RWPE2 (cell line): ENCODE data around the gene SRC.

Experiments used
- ATAC-seq: fragments of 200-7000 bp; cut with Tn5 transposase; 3 replicates; pipeline ENCODE4 v1.9.1; 2021; ENCODE audit warnings: low read depth
- DNase-seq: peaks from one replicate; pipeline ENCODE4 v3.0.0-alpha.2; 2020; ENCODE audit warnings: low spot score
- H3K27ac ChIP-seq: fragments of 450-650 bp; 2 replicates; pipeline ENCODE4 v1.5.1; 2017; ENCODE audit warnings: mild to moderate bottlenecking; ENCODE audit not compliant: poor library complexity, severe bottlenecking
- H3K27me3 ChIP-seq: fragments of 250-450 bp; sonication (Bioruptor Pico); 2 replicates; pipeline ENCODE4 v1.5.1; 2021; ENCODE audit warnings: mild to moderate bottlenecking, moderate library complexity; ENCODE audit not compliant: insufficient read depth, poor library complexity, severe bottlenecking
- H3K36me3 ChIP-seq: fragments of 250-450 bp; sonication (Bioruptor Pico); 2 replicates; pipeline ENCODE4 v1.5.1; 2020; ENCODE audit warnings: low read depth, mild to moderate bottlenecking, moderate library complexity
- H3K4me1 ChIP-seq: fragments of 250-450 bp; sonication (Bioruptor Pico); 2 replicates; pipeline ENCODE4 v1.5.1; 2021; ENCODE audit warnings: mild to moderate bottlenecking, moderate library complexity; ENCODE audit not compliant: insufficient read depth, poor library complexity, severe bottlenecking
- H3K4me3 ChIP-seq: fragments of 250-450 bp; sonication (Bioruptor Pico); 2 replicates; pipeline ENCODE4 v1.5.1; 2021; ENCODE audit warnings: mild to moderate bottlenecking, moderate library complexity; ENCODE audit not compliant: severe bottlenecking
- H3K9me3 ChIP-seq: fragments of 250-450 bp; sonication (Bioruptor Pico); 2 replicates; pipeline ENCODE4 v1.5.1; 2021; ENCODE audit warnings: mild to moderate bottlenecking, moderate library complexity; ENCODE audit not compliant: severe bottlenecking
- CTCF ChIP-seq: fragments of 450-650 bp; IDR thresholded peaks from one replicate; pipeline ENCODE4 v1.5.1; 2017; ENCODE audit warnings: mild to moderate bottlenecking, moderate library complexity; ENCODE audit not compliant: poor library complexity, severe bottlenecking

SRC gene

GRCh38 chr20:37432606-37433005 lies 86.7 kb downstream of the SRC start:
- TF ChIP-seq CTCF, result no peak
- H3K4me1 ChIP-seq, result no peaks in the 10 kb centered on the region
- DNase-seq, result no peak
- H3K27me3 ChIP-seq, result peaks cover 16% of the 10 kb centered on the region
- H3K36me3 ChIP-seq, result no peaks in the 10 kb centered on the region
- H3K9me3 ChIP-seq, result no peaks in the 10 kb centered on the region
- ATAC-seq, result no peak
- H3K4me3 ChIP-seq, result no peak overlapping the region
- H3K27ac ChIP-seq, result no peak overlapping the region

- Histone ChIP-seq H3K36me3 (no peaks in the 10 kb centered on the region), H3K4me1 (no peaks in the 10 kb centered on the region), H3K27ac (no peak overlapping the region), H3K9me3 (no peaks in the 10 kb centered on the region), H3K27me3 (peaks cover 12% of the 10 kb centered on the region), H3K4me3 (no peak overlapping the region)
- no peak for TF ChIP-seq CTCF
- no peak for DNase-seq
- no peak; the same call in 2 of the 3 replicates for ATAC-seq
Observed at GRCh38 chr20:37435607-37436006, 89.7 kb downstream of the SRC start.

GRCh38 chr20:37436527-37437186 lies 90.7 kb downstream of the SRC start:
- H3K9me3 ChIP-seq, result no peaks in the 10 kb centered on the region
- TF ChIP-seq CTCF, result no peak

GRCh38 chr20:37437676-37438075 lies 91.7 kb downstream of the SRC start:
- Histone ChIP-seq H3K27ac (no peak overlapping the region), H3K4me1 (no peaks in the 10 kb centered on the region), H3K27me3 (peaks cover 12% of the 10 kb centered on the region), H3K4me3 (no peak overlapping the region), H3K9me3 (no peaks in the 10 kb centered on the region), H3K36me3 (no peaks in the 10 kb centered on the region)
- ATAC-seq, result no peak
- no peak for TF ChIP-seq CTCF
- no peak for DNase-seq

More at GRCh38 chr20:37436527-37437186, 90.7 kb downstream of the SRC start:
- Histone ChIP-seq H3K4me1 (no peaks in the 10 kb centered on the region), H3K4me3 (no peak overlapping the region), H3K27me3 (peaks cover 12% of the 10 kb centered on the region), H3K27ac (no peak overlapping the region), H3K36me3 (no peaks in the 10 kb centered on the region)
- peak; percentile 60 for DNase-seq
- no peak for ATAC-seq

GRCh38 chr20:37438464-37439222 lies 92.7 kb downstream of the SRC start:
- no peak for ATAC-seq
- peak; percentile 81 for DNase-seq
- peaks cover 7% of the 10 kb centered on the region for H3K27me3 ChIP-seq
- no peaks in the 10 kb centered on the region for H3K9me3 ChIP-seq
- H3K36me3 ChIP-seq, result no peaks in the 10 kb centered on the region
- H3K27ac ChIP-seq, result no peak overlapping the region
- no peaks in the 10 kb centered on the region for H3K4me1 ChIP-seq
- H3K4me3 ChIP-seq, result no peak overlapping the region
- no peak for TF ChIP-seq CTCF
